Testis (tissue), 2 donors: ENCODE measurements around the gene C16orf87.

Experiments
- CTCF ChIP-seq, 3 experiments: fragments of 450-650 bp in 2 of 3; fragments of 200-600 bp in 1 of 3; sonication (generic) in 1 of 3; IDR thresholded peaks; one replicate each; pipeline ENCODE4 v1.5.1; 2016 to 2019; ENCODE audit warnings: antibody characterized with exemption in 3 of 3, mild to moderate bottlenecking in 2 of 3, moderate library complexity in 1 of 3
- POLR2A ChIP-seq: fragments of 450-650 bp; IDR thresholded peaks from one replicate; pipeline ENCODE4 v1.6.1; 2017; ENCODE audit warnings: antibody characterized with exemption, mild to moderate bottlenecking, moderate library complexity

- TF ChIP-seq CTCF (IDR thresholded peaks at IDR 0.05) (no peak), POLR2A (no peak)
Observed at GRCh38 chr16:46842192-46842895, 11.4 kb upstream of the C16orf87 start.
